ENCODE data around the gene JAKMIP1.

DNA sequence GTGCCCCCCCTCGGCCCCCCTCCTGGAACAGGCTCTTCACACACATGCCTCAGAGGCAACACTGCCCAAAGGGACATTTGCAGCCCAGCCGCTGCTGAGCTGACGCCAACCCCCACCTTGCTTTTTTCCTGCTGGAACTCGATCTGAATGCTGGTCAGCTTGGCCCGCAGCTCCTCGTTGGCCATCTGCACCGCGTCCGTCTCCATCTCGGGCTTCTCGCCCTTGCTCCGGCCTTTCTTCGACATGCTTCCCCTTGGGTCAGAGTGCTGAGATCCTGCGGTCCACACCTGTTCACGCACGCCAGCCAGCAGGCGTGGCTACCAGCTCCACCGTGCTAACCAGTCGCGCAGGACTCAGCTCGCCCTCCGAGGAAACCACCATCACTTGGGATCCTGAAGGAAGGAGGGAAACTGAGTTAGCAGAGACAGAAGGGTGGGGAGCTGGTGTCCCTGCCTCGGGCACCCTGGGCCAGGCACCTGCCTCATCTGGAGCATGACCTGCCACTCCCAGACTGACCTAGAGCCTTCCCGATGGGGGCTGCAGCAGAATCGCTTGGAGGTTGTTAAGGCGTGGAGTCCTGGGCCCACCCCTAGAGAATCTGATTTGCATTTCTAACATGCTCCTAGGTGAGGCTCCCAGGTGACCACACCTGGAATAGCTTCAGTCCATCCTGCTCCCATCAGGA, 87.6 kb downstream of the JAKMIP1 start:
- TF ChIP-seq, protein P1, sequence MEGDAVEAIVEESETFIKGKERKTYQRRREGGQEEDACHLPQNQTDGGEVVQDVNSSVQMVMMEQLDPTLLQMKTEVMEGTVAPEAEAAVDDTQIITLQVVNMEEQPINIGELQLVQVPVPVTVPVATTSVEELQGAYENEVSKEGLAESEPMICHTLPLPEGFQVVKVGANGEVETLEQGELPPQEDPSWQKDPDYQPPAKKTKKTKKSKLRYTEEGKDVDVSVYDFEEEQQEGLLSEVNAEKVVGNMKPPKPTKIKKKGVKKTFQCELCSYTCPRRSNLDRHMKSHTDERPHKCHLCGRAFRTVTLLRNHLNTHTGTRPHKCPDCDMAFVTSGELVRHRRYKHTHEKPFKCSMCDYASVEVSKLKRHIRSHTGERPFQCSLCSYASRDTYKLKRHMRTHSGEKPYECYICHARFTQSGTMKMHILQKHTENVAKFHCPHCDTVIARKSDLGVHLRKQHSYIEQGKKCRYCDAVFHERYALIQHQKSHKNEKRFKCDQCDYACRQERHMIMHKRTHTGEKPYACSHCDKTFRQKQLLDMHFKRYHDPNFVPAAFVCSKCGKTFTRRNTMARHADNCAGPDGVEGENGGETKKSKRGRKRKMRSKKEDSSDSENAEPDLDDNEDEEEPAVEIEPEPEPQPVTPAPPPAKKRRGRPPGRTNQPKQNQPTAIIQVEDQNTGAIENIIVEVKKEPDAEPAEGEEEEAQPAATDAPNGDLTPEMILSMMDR (IDR thresholded peaks at IDR 0.05; ENCODE audit: low read depth, low read length, poor library complexity, severe bottlenecking) = no peak
- TF ChIP-seq EZH2phosphoT487 (IDR thresholded peaks at IDR 0.05; ENCODE audit: borderline replicate concordance, low read length) = no peak
